ENCODE measurements around the gene NIPAL1.

DNA sequence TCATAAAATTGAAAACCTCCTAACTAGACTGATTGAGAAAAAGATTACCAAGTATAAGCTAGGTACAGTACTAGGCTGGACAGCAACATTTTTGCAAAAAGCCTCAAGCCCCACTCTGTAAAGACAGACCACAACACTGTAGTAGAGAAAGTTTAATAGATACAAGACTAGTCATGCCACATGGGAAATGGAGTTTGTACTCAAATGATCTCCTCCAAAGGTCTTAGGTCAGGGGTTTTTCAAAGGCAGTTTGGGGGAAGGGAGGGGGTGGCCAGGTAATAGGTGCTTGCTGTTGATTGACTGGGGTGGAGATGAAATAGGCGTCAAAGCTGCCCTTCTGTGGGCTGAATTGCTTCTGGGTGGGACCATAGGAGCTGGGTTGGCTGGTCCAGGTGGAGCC, 14.3 kb upstream of the NIPAL1 start:
- TF ChIP-seq, protein P1, sequence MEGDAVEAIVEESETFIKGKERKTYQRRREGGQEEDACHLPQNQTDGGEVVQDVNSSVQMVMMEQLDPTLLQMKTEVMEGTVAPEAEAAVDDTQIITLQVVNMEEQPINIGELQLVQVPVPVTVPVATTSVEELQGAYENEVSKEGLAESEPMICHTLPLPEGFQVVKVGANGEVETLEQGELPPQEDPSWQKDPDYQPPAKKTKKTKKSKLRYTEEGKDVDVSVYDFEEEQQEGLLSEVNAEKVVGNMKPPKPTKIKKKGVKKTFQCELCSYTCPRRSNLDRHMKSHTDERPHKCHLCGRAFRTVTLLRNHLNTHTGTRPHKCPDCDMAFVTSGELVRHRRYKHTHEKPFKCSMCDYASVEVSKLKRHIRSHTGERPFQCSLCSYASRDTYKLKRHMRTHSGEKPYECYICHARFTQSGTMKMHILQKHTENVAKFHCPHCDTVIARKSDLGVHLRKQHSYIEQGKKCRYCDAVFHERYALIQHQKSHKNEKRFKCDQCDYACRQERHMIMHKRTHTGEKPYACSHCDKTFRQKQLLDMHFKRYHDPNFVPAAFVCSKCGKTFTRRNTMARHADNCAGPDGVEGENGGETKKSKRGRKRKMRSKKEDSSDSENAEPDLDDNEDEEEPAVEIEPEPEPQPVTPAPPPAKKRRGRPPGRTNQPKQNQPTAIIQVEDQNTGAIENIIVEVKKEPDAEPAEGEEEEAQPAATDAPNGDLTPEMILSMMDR (IDR thresholded peaks at IDR 0.05): no peak
- no peak for TF ChIP-seq POLR2A (IDR thresholded peaks at IDR 0.05)
